Esophagus muscularis mucosa (tissue), 4 donors: ENCODE data around the gene SIGLEC9. TPM values are rescaled to one million over a fixed set of nuclear protein-coding genes. Genes with fewer than 3 reads are reported as not detected.

Source experiments
- DNase-seq: peaks from one replicate; pipeline ENCODE4 v3.0.0-alpha.2; 2017; ENCODE audit errors: extremely low spot score
- H3K27ac ChIP-seq, 4 donors: fragments of 200-600 bp; sonication (generic); replicated peaks in 1 of 4; 1 replicate in 3 of 4; 2 replicates in 1 of 4; pipeline ENCODE4 v1.5.1; 2016 to 2019; ENCODE audit warnings: mild to moderate bottlenecking in 1 of 4
- H3K27me3 ChIP-seq, 4 donors: fragments of 200-600 bp; sonication (generic); one replicate each; pipeline versions ENCODE4 v1.5.1 to v1.6.0; 2016 to 2019
- H3K36me3 ChIP-seq, 4 donors: fragments of 200-600 bp; sonication (generic); one replicate each; pipeline ENCODE4 v1.5.1; 2016 to 2019
- H3K4me1 ChIP-seq, 4 donors: fragments of 200-600 bp; sonication (generic); one replicate each; pipeline ENCODE4 v1.5.1; 2016 to 2019
- H3K4me3 ChIP-seq, 4 donors: fragments of 200-600 bp; sonication (generic); 1 replicate in 2 of 4; 2 replicates in 2 of 4; pipeline ENCODE4 v1.5.1; 2016 to 2019; ENCODE audit warnings: mild to moderate bottlenecking in 4 of 4, moderate library complexity in 1 of 4
- H3K9me3 ChIP-seq, 4 donors: fragments of 200-600 bp; sonication (generic); 1 replicate in 3 of 4; 2 replicates in 1 of 4; pipeline ENCODE4 v1.5.1; 2016 to 2019
- EP300 ChIP-seq: sonication (generic); formaldehyde crosslinking; IDR thresholded peaks from one replicate; pipeline ENCODE4 v1.6.1; 2017; ENCODE audit warnings: antibody characterized with exemption
- POLR2A ChIP-seq: fragments of 450-650 bp; IDR thresholded peaks from one replicate; pipeline ENCODE4 v1.6.1; 2017; ENCODE audit warnings: antibody characterized with exemption, moderate library complexity, mild to moderate bottlenecking, low read depth
- POLR2AphosphoS5 ChIP-seq, 2 donors: sonication (generic); formaldehyde crosslinking; IDR thresholded peaks; one replicate each; pipeline ENCODE4 v1.6.1; 2017; ENCODE audit warnings: antibody characterized with exemption in 2 of 2
- WGBS: methylation state at CpG from one replicate; pipeline ENCODE4 v1.1.5; 2018; 5-methylcytosine and 5-hydroxymethylcytosine counted together
- intact Hi-C: fragments of 100-400 bp; cut with DNase I; formaldehyde crosslinking; loops from one replicate; pipeline ENCODE4 v1.15.1; 2023
- total RNA-seq, 4 donors: library from RNA; depleted of rRNA; stranded (reverse); fragments of >200 nt; gene quantifications; one replicate each; pipeline versions ENCODE4 v1.1.0 to v1.2.1, GENCODE V29; 2016
- TF ChIP-seq, protein P1 (sequence below), 3 experiments: fragments of 200-600 bp in 2 of 3; fragments of 450-650 bp in 1 of 3; sonication (generic) in 2 of 3; IDR thresholded peaks; one replicate each; pipeline ENCODE4 v1.5.1; 2017 to 2019; ENCODE audit warnings: antibody characterized with exemption in 3 of 3, mild to moderate bottlenecking in 2 of 3, moderate library complexity in 1 of 3

SIGLEC9 gene
- total RNA-seq, 4 donors from 2014 or later = 2.0 to 9.4 (median 3.5) TPM

DNA sequence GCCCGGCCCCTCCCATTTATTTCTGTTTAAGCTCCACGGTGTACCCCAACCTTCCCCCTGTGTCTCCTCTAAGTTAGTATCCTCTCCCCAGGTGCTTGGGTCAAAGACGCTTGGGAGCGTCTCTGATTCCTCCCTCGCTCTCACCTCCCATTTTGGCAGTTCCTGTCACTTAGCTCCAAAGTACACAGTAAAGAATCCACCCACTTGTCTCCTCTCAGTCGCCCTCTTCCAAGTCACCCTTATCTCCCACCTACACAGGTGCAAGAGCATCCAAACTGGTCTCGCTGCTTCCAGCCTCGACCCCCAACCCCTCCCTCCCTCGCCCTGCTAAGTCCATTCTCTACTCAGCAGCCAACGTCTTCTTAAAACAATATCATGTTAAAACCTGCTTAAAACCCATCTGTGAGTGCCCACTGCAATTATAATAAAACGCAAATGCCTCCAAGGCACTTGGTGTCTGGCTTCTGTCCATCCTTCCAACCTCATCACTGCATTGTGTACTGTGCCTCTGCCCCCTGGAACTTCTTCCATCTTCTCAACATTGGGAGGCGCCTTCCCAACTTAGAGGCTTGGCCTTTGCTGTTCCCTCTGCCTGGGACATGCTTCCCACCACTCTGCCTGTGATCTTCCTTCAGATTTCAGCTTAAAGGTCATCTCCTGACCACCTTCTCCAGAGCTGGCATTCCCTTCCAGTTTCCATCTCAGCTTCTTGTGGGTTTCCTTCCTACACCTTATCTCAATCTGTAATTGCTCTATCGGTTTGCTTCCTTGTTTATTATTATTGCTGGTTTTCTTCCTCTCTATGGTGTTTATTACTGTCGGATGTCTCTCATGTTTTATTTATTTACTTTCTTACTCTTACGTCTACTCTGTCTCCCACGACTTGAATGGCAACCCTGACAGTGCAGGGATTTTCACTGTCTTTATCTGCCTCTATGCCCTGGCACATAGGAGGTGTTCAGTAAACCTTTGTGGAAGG is 32.5 kb upstream of the SIGLEC9 start:
- no peak for TF ChIP-seq POLR2AphosphoS5 (IDR thresholded peaks at IDR 0.05)
- TF ChIP-seq EP300 = no peak
- Histone ChIP-seq H3K4me1 (no peaks in the 10 kb centered on the region), H3K27ac (no peak overlapping the region), H3K27me3 (no peaks in the 10 kb centered on the region), H3K4me3 (no peak overlapping the region), H3K36me3 (no peaks in the 10 kb centered on the region), H3K9me3 (no peaks in the 10 kb centered on the region)
- intact Hi-C loops = no loop called here
- DNase-seq = no peak
- 52% methylated on average over 16 of the region's 16 CpGs for WGBS

DNA sequence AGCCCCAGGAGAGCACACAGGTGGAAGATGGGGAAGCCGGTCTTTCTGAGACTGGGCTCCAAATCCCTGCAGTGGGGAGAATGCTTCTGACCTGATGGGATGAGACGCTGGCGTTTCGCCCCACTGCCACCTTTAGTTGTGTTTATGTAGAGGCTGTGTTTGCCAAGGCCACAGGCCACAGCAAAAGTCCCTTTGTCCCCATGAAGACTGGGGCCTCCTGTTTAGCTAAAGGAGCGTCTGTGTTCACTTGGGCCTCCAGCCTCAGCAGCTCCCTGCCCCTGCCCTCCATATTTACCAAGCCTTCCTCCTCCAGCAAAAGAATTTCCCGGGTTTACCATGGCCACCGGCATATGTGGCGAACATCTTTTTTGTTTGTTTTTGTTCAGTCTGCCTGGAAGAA is 31.6 kb upstream of the SIGLEC9 start:
- H3K9me3 ChIP-seq = no peaks in the 10 kb centered on the region
- H3K36me3 ChIP-seq = peaks cover 0 to 5% (median 2%) of the 10 kb centered on the region in 4 donors
- no peak for DNase-seq
- no peak overlapping the region for H3K4me3 ChIP-seq
- TF ChIP-seq, protein P1, sequence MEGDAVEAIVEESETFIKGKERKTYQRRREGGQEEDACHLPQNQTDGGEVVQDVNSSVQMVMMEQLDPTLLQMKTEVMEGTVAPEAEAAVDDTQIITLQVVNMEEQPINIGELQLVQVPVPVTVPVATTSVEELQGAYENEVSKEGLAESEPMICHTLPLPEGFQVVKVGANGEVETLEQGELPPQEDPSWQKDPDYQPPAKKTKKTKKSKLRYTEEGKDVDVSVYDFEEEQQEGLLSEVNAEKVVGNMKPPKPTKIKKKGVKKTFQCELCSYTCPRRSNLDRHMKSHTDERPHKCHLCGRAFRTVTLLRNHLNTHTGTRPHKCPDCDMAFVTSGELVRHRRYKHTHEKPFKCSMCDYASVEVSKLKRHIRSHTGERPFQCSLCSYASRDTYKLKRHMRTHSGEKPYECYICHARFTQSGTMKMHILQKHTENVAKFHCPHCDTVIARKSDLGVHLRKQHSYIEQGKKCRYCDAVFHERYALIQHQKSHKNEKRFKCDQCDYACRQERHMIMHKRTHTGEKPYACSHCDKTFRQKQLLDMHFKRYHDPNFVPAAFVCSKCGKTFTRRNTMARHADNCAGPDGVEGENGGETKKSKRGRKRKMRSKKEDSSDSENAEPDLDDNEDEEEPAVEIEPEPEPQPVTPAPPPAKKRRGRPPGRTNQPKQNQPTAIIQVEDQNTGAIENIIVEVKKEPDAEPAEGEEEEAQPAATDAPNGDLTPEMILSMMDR (IDR thresholded peaks at IDR 0.05) = no peak
- TF ChIP-seq EP300 = no peak
- no peak for TF ChIP-seq POLR2AphosphoS5 (IDR thresholded peaks at IDR 0.05)
- no peak for TF ChIP-seq POLR2A
- H3K4me1 ChIP-seq = peaks cover 0 to 2% (median under 1%) of the 10 kb centered on the region in 4 donors
- no peak overlapping the region for H3K27ac ChIP-seq
- no peaks in the 10 kb centered on the region for H3K27me3 ChIP-seq
- WGBS = 42% methylated on average over 4 of the region's 8 CpGs
- intact Hi-C loops = no loop called here

DNA sequence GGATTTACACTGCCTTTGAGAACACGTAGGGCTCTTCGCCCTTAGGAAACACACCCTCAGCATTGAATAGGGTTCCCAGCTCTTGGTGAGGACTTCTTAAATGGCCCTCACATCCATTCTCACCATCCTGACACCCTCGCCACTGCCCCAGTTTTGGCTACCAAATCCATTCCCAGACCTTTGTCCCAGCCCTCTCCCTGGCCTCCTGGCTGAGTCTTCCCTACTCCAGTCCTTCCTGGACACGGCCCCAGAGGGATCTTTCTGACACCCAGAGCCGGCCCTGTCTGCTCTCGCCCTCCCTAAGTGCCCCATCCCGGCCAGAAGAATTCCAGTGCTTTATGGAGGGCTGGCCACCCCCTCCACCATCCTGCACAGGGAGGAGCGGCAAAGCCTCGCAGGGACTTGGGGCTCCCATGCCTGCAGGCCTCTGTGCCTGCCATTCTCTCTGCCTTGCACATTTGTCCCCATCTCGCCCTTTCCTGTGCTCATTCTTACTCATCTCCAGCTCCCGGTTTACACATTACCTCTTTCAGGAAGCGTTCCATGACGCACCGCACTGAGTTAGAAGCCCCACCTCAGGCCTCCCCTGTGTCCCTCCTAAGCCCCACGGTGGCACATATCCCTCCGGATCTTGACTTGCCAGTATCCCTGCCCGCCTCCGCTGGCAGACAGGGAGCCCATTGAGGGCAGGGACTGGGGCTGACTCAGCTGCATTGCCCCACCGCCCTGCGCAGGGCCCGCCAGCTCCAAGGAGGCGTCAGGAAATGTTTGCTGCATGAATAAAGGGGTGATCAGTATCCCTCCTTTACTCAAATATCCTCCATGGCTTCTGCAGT is 31.0 kb upstream of the SIGLEC9 start:
- intact Hi-C loops = no loop called here
- H3K9me3 ChIP-seq = no peaks in the 10 kb centered on the region
- no peak overlapping the region for H3K27ac ChIP-seq
- H3K36me3 ChIP-seq = peaks cover 0 to 9% (median 2%) of the 10 kb centered on the region in 4 donors
- 78% methylated on average over 20 of the region's 22 CpGs for WGBS
- no peak for DNase-seq
- H3K4me3 ChIP-seq = no peak overlapping the region
- TF ChIP-seq POLR2A (no peak), POLR2AphosphoS5 (IDR thresholded peaks at IDR 0.05) (no peak), EP300 (no peak)
- TF ChIP-seq, protein P1 (IDR thresholded peaks at IDR 0.05) = no peak
- peaks cover 0 to 6% (median 4%) of the 10 kb centered on the region in 4 donors for H3K4me1 ChIP-seq
- H3K27me3 ChIP-seq = no peaks in the 10 kb centered on the region

DNA sequence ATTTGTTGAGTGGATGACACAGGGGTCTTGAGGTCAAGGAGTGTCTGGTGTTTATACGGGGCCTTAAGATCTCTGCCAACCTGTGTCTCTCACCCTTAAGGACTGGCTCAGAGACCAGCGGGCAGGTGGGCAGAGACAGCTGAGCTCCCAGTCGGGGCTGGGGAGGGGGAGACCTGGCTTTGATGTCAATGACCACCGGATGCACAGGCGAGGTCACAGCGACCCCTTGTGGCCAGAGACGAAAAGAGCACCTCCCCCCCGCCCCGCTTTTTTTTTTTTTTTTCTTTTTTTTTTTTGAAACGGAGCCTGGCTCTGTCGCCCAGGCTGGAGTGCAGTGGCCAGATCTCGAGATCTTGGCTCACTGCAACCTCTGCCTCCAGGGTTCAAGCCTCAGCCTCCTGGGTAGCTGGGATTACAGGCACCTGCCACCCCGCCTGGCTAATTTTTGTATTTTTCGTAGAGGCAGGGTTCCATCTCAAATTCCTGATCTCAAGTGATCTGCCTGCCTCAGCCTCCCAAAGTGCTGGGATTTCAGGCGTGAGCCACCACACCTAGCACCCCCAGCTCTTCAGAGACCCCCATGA is 29.9 kb upstream of the SIGLEC9 start:
- H3K9me3 ChIP-seq = no peaks in the 10 kb centered on the region
- H3K36me3 ChIP-seq = peaks cover 0 to 19% (median 3%) of the 10 kb centered on the region in 4 donors
- no peak for DNase-seq
- 15% methylated on average over 11 of the region's 15 CpGs for WGBS
- H3K4me3 ChIP-seq = no peak overlapping the region
- TF ChIP-seq, protein P1 (IDR thresholded peaks at IDR 0.05) = peak; percentile 43 to 63 (median 45)
- TF ChIP-seq POLR2A = no peak
- no peak overlapping the region for H3K27ac ChIP-seq
- intact Hi-C loops = loop anchor here (5.0 kb wide), 1 partner anchor 72 kb away; no protein-coding TSS in a partner anchor
- H3K27me3 ChIP-seq = no peaks in the 10 kb centered on the region
- H3K4me1 ChIP-seq = peaks cover 0 to 17% (median 8%) of the 10 kb centered on the region in 4 donors
